ENCODE measurements around the gene MMADHC. TPM values are rescaled to one million over a fixed set of nuclear protein-coding genes. Genes with fewer than 3 reads are reported as not detected.

The MMADHC gene
- total and polyA plus RNA-seq, 2 of the 4 experiments (the other 2 are of a cell fraction) = 62.6 to 112 TPM

GRCh38 chr2:149559341-149560068, 28.1 kb downstream of the MMADHC start:
- H4K20me1 ChIP-seq (ENCODE audit: insufficient read depth, low read length) = no peaks in the 10 kb centered on the region
- no peak overlapping the region for H3K56ac ChIP-seq (ENCODE audit: extremely low read depth, insufficient read depth, low read length)
- no peaks in the 10 kb centered on the region for H3K4me1 ChIP-seq (ENCODE audit: control insufficient read depth, insufficient read depth, low read length)
- no peak overlapping the region for H2BK15ac ChIP-seq (ENCODE audit: low read depth, low read length)
- ChIA-PET POLR2A (ENCODE audit: unreplicated experiment) (no interaction called here), CTCF (interaction anchor here (4.9 kb wide), 1 partner anchor 542 kb away, joined by 49 read pairs; no protein-coding TSS in a partner anchor)
- H4K5ac ChIP-seq (ENCODE audit: low read depth, low read length) = no peak overlapping the region
- H2BK120ac ChIP-seq (ENCODE audit: low read depth, low read length) = no peak overlapping the region
- no peak overlapping the region for H3K18ac ChIP-seq (ENCODE audit: low read depth, low read length)
- H3K4me3 ChIP-seq (ENCODE audit: insufficient read depth, low read depth, low read length) = no peak overlapping the region
- intact Hi-C loops (cut with micrococcal nuclease) = loop anchor here (5.0 to 10.0 kb wide), 2 partner anchors 227 to 915 kb away; partner anchors contain the start of genes EPC2 and LYPD6
- in situ Hi-C loops (cut with MboI; ENCODE audit: low sequenced_read_pairs) = loop anchor here (5.0 to 25.0 kb wide), 3 partner anchors 542 to 1597 kb away; no protein-coding TSS in a partner anchor
- TF ChIP-seq USF2 (IDR thresholded peaks at IDR 0.05; ENCODE audit: low read depth, low read length) = no peak
- no peak overlapping the region for H4K8ac ChIP-seq (ENCODE audit: low read depth in 2 of 2, low read length in 2 of 2)
- no peaks in the 10 kb centered on the region for H3K27me3 ChIP-seq (ENCODE audit: control insufficient read depth, insufficient read depth, low read length)
- H3K23ac ChIP-seq (ENCODE audit: low read depth, low read length) = no peak overlapping the region
- H2AK9ac ChIP-seq (replicated peaks; ENCODE audit: low read depth, low read length, poor library complexity) = no peak overlapping the region
- H3K14ac ChIP-seq (replicated peaks; ENCODE audit: low read depth, low read length) = no peak overlapping the region
- no peak overlapping the region for H3K4me2 ChIP-seq (ENCODE audit: low read depth, low read length)
- H2BK5ac ChIP-seq (ENCODE audit: low read depth, low read length, poor library complexity, severe bottlenecking) = no peak overlapping the region
- no peak overlapping the region for H3K4ac ChIP-seq (ENCODE audit: low read depth, low read length)
- DNase-seq (no peak), ATAC-seq (ENCODE audit: low read depth) (no peak)
- no peaks in the 10 kb centered on the region for H3K9me3 ChIP-seq (ENCODE audit: control insufficient read depth, insufficient read depth, low read length)
- no peaks in the 10 kb centered on the region for H3K79me1 ChIP-seq (ENCODE audit: low read depth in 1 of 2, low read length in 2 of 2)
- H3K27ac ChIP-seq (ENCODE audit: insufficient read depth, low read length) = no peak overlapping the region
- H2BK20ac ChIP-seq (ENCODE audit: low read depth, low read length) = no peak overlapping the region
- no peak overlapping the region for H2AFZ ChIP-seq (replicated peaks; ENCODE audit: low read length, poor library complexity)
- no peaks in the 10 kb centered on the region for H3K9me1 ChIP-seq (ENCODE audit: insufficient read depth, low read length)
- no peak overlapping the region for H4K91ac ChIP-seq (ENCODE audit: insufficient read depth, low read depth, low read length)
- WGBS, 2 experiments (ENCODE audit: extremely low coverage in 2 of 2, insufficient read length in 1 of 2) = no CpG with 5 or more reads among the region's 5 CpGs
- no TSS peak for BruUV-seq (replicated peaks)
- H3K9ac ChIP-seq (ENCODE audit: low read depth, low read length) = no peak overlapping the region
- H2AK5ac ChIP-seq (ENCODE audit: low read depth, low read length) = no peak overlapping the region
- dilution Hi-C loops (cut with HindIII; ENCODE audit: low sequenced_read_pairs, unreplicated experiment) = no loop called here
- no peaks in the 10 kb centered on the region for H3K36me3 ChIP-seq (ENCODE audit: control insufficient read depth, insufficient read depth, low read length)
